GM15510 (cell line): ENCODE results near the gene PPP2R2D.

Experiments
- POLR2A ChIP-seq: IDR thresholded peaks from 3 replicates; pipeline ENCODE4 v1.6.1; 2011; ENCODE audit warnings: borderline replicate concordance; ENCODE audit not compliant: insufficient read length; ENCODE audit errors: extremely low read depth

PPP2R2D gene

DNA sequence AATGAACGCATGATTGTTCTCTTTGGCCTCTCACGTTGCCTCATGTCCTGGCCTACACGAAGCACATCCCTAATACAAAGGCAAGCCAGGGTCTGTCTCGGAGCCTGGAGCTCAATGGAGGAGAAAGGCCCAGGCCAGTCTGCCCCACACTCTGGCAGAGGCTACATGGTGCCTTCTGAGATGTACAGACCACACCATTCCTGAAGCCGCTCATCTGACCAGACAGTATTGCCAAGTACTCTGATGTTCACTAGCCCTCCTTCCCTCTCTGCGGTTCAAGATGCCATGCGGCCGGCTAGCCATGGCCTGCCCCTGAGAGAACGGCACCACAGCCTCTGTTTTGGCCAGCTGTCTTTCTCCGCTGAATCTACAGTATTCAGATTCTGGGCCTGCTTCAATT is 75.0 kb downstream of the PPP2R2D start:
- no peak for TF ChIP-seq POLR2A

- no peak for TF ChIP-seq POLR2A
These were observed 76.7 kb downstream of the PPP2R2D start for GRCh38 chr10:131977323-131978096.

DNA sequence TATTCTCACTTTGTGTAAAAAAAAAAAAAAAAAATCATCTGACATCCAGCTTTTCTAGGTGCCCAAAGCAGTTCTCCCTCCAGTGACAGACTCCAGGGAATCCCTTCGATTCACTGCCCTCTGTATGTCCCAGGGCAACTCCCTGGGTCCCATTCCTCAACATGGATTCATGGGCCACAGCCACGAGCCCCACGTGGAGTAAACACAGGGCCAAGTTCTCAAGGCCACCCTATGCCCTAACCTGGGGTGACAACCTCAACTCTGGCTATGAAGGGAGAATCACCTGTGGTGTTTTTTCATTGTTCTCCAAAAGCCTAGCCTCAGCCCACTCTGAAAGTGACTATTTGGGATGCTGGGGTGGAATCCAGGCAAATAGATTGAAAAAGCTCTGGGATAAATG is 77.6 kb downstream of the PPP2R2D start:
- TF ChIP-seq POLR2A = no peak

- no peak for TF ChIP-seq POLR2A
These were observed 78.0 kb downstream of the PPP2R2D start for GRCh38 chr10:131978851-131979250.

GRCh38 chr10:131979336-131979735 is 78.5 kb downstream of the PPP2R2D start:
- no peak for TF ChIP-seq POLR2A

DNA sequence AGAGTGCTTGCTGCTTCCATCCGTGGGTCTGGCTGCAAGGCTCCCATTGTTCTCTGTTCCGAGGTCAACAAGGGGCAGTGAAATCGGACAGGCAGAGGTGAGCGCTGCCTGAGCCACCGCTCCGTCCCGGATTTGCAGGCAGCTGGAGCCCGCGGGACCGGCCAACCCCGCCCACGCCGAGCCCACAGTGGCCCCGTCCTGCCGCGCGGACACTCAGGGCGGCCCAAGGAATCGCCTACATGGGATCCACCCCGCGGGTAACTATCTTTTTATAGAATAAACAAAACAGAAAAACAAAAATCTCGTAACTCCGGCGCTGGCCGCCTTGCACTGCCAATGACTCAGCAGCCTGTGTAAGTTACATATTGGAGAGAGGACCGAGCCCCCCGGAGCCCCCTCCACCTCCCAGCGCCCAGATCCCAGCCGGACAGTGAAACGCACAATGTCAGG is 79.0 kb downstream of the PPP2R2D start:
- TF ChIP-seq POLR2A = no peak

GRCh38 chr10:131980321-131980720 is 79.5 kb downstream of the PPP2R2D start:
- TF ChIP-seq POLR2A = no peak

- TF ChIP-seq POLR2A = no peak
These were observed 80.1 kb downstream of the PPP2R2D start for GRCh38 chr10:131980761-131981428.

DNA sequence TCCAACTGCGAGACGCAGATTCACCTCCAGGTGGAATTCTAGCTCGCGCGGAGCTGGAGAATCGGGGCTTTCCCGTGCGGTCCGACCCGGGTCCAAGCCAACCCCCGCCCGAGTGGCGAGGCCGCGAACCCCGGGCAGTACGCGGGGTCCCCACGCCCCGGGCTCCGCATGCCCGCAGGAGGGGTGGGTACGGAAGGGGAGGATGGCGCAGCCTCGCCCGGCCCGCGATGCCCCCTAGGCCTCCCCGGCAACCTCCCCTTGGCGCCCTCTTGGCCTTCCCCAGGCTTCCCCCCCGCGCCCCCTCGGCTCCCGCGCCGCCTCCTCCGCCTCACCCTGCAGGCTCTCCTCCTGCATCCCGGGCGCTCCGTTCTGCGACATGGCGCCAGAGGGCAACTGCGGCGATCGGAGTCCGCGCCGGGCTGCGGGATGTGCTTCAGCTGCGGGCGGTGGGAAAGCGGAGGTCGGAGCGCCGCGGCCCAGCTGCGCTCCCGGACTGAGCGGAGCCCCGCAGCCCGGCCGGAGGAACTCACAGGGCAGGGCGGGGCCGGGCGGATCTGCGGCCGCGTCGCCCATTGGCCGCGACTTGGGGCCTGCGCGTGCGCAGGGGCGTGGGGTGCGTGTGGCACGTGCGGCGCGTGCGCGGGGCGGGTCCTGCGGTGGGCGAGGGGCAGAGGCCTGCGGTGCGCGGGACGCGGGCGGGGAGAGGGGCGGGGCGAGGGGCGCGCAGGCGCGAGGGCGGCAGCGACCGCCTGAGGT is 80.8 kb downstream of the PPP2R2D start, which contains the start of gene BNIP3:
BNIP3 (minus strand) TSS at position 495 of the 756 bp plus-strand sequence; CDS start at position 378, 117 bp downstream.
- peak; percentile 74 for TF ChIP-seq POLR2A

DNA sequence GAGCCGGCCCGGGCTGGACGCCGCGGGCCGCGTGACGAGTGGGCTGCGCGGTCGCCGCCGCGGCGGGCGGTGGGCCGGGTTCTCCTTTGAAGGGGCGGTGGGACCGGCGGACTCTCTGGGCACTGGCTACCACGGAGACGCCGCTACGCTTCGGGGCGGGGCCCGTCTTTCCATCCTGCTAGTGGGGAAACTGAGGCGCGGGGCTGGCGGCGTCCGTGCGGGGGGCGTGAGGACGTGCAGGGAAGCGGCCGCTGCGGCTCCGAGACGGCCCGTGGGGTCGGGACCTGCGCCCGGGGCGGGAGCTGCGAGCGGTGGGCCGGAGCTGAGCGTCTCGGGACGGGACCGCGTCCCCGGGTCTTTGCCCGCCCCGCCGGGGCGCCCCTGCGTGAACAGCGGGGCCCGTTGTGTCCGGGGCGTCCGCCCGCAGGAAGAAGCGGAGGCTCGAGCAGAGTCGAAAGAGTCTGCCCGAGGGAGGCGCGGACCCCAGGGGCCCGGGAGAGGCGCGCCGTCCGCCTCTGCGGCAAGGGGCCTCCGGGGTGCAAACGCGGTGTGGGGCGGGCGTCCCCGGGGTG is 81.5 kb downstream of the PPP2R2D start:
- TF ChIP-seq POLR2A = peak; percentile 57

DNA sequence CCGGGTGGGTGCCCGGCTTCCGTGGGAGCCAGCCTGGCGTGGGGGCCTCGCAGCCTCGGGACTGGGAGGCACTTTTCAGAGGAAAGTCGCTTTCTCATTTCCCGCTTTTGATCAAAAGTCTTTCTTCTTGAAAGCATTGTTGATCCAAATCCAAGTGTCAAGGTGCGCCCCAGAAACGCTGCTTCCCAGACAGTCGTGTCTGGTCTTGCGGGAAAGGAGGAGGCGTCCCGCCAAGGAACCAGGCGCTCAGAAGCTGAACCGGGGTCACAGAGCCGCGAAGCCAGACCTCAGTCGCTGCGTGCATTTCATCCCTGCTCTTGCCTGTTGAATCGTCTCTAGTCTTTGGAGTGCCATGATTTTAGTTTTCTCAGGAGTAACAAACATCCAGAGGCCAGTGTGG is 82.0 kb downstream of the PPP2R2D start:
- TF ChIP-seq POLR2A = no peak

DNA sequence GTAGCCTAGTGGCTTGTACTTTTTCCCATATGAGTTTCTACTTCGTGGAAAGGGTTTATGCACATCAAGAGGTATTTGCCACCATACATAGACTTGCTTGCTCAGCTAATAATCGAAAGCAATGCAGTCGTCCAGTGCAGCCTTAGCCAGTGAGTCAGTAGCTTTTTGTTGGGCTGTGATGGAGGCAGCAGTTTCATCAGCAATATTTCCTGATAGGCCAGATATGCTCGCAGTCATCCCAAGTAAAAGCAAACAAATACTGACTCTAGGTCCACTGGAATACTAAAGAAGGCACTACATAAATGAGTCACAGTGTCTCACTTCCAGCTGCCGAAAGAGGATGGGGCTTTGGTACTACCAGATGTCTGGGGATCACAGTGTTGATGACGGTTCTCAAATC is 83.0 kb downstream of the PPP2R2D start:
- no peak for TF ChIP-seq POLR2A

GRCh38 chr10:131991726-131992125 is 90.9 kb downstream of the PPP2R2D start:
- TF ChIP-seq POLR2A = no peak

DNA sequence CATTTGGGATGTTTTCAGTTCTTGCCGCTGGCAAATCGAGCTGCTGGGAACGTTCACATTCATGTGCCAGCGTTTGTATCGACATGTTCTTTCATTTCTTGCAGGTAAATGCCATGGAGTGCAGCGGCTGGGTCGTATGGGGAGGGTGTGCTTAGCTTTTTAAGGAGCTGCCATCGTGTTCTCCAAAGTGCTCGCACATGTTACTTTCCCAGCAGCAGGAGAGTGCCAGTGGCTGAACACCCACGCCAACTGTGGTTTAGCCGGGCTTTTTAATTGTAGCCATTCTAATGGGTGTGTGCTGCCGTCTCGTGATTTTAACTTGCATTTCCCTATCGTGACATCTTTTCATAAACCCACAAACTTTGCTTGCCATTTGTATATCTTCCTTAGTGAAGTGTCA is 92.5 kb downstream of the PPP2R2D start:
- TF ChIP-seq POLR2A = no peak

DNA sequence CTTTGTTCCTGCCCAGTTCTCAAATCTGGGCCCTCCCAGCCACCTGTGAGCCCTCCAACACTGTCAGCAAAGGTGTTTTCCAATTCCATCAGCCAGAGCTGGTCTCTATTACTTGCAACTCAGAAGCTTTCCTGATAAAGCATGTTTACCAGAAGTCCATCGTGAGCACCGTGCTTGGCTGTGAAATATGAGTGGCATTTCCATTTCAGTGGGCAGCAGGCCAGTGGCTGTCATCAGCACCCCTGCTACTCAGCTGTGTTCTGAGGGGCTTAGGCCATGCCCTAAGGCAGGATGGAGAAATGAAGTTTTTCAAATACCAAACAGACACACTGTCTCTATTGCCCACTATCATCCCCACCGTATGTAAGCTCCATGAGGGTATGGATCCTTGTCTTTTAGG is 93.6 kb downstream of the PPP2R2D start:
- TF ChIP-seq POLR2A = no peak
